C4-2B (cell line): ENCODE measurements around the gene DDX39B.
"Not testable (repeated sequence)": the region's sequence is repeated elsewhere in the genome, so short reads cannot be mapped to it uniquely, and the experiment has no call there.

ENCODE experiments used
- CTCF ChIP-seq: fragments of 450-650 bp; conservative IDR thresholded peaks from 2 replicates; pipeline ENCODE4 v1.5.1; 2017; ENCODE audit warnings: mild to moderate bottlenecking
- ZFX ChIP-seq: fragments of 450-650 bp; IDR thresholded peaks from 2 replicates; pipeline ENCODE4 v1.6.1; 2017

- not testable (repeated sequence) for TF ChIP-seq CTCF, ZFX
These were observed 42.2 kb downstream of the DDX39B start for GRCh38 chr6:31499648-31500047.
